Adrenal gland (tissue), 5 donors: ENCODE measurements around the gene KDM2B.

Experiments used
- CTCF ChIP-seq, 6 experiments: fragments of 450-650 bp in 4 of 6; fragments of 200-600 bp in 2 of 6; sonication (generic) in 1 of 6; IDR thresholded peaks; 1 replicate in 5 of 6; 2 replicates in 1 of 6; pipeline versions ENCODE4 v1.5.1 to v1.8.0; 2016 to 2021; ENCODE audit warnings: antibody characterized with exemption in 6 of 6, mild to moderate bottlenecking in 2 of 6, moderate library complexity in 1 of 6
- POLR2A ChIP-seq, 2 donors: fragments of 450-650 bp; IDR thresholded peaks; one replicate each; pipeline ENCODE4 v1.6.1; 2017; ENCODE audit warnings: antibody characterized with exemption in 2 of 2, mild to moderate bottlenecking in 2 of 2, moderate library complexity in 1 of 2
- donor health status: DM: no; HTN: no; CAD: no.

- TF ChIP-seq POLR2A (IDR thresholded peaks at IDR 0.05) (no peak), CTCF (IDR thresholded peaks at IDR 0.05) (no peak)
Observed at GRCh38 chr12:121570467-121571283, 10.1 kb downstream of the KDM2B start.
